Measurements from ENCODE around the gene MRPL19.
A peak's percentile ranks its signal among the peaks of the same experiment; 100 is the strongest.
"Not testable (repeated sequence)": the region's sequence is repeated elsewhere in the genome, so short reads cannot be mapped to it uniquely, and the experiment has no call there.

Gene MRPL19

DNA sequence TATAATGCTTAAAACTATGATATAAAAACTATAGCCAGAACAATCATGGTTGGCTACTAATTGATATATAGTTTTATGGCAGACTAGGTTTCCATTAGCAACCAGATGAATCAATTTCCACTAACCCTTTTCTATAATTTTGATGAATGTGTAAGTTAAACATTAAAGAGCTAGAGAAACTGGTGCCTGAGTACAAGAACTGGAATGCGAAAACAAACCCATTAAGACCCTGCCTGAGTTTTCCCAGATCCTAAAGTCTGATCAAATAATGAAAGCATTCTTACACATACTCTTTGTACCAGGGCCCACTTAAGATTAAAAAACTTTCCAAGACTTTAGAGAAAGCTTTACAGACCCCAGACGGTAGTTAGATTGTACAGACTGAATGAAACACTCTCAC, 21.3 kb downstream of the MRPL19 start:
- peak; percentile 70 for DNase-seq (ENCODE audit: low spot score)

DNA sequence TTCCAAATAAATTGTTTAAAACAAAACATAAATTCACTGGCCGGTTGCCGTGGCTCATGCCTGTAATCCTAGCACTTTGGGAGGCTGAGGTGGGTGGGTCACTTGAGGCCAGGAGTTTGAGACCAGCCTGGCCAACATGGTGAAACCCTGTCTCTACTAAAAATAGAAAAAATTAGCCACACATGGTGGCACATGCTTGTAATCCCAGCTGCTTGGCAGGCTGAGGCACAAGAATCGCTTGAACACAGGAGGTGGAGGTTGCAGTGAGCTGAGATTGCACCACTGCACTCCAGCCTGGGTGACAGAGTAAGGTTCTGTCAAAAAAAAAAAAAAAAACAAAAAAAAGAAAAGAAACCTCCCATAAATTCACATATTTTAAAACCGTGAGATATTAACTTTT, 28.8 kb downstream of the MRPL19 start:
- DNase-seq (ENCODE audit: low spot score): not testable (repeated sequence)

DNA sequence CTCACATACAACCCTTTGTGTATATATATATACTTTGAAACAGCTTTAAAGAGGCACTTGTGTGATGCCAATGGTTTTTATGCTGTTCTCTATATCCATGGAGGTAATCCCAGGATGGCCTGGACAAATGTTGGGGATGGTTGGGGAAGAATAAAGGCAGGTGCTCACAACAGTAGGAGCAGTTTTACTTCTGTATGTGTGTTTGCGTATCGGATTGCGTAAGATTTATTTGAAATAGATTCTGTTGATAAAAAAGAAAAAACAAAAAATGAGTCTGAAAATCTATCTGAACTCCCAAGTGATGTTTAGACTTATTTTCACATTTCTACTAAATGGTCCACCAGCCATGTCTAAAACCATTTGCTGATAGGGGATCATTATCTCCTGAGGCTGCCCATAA, 29.3 kb downstream of the MRPL19 start:
- DNase-seq (ENCODE audit: low spot score): no peak

DNA sequence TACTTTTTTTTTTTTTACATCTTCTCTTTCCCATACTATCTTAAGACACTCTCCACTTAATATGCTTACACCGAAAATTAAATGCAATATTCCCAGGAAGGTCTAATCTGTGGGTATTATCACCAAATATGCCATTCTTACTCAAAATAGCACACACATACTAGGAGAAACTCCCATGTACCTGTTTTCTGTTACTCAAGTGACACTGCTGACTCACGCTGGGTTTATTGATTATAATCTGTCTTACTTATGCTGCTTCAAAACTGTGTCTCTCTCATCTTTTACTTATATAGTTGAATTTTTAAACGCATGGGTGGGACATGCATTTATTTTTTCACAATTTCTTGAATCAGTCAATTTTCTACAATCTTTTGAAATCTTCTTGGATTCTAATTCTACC, 29.9 kb downstream of the MRPL19 start:
- no peak for DNase-seq (ENCODE audit: low spot score)

- DNase-seq (ENCODE audit: low spot score): no peak
Measured at GRCh38 chr2:75679556-75679955, 33.0 kb downstream of the MRPL19 start.

- no peak for DNase-seq (ENCODE audit: low spot score)
Measured at GRCh38 chr2:75680402-75680801, 33.8 kb downstream of the MRPL19 start.

DNA sequence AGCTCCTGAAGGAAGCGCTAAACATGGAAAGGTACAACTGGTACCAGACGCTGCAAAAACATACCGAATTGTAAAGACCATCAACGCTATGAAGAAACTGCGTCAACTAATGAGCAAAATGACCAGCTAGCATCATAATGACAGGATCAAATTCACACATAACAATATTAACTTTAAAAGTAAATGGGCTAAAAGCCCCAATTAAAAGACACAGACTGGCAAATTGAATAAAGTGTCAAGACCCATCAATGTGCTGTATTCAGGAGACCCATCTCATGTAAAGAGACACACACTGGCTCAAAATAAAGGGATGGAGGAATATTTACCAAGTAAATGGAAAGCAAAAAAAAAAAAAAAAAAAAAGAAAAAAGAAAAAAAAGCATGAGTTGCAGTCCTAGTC, 36.8 kb downstream of the MRPL19 start:
- not testable (repeated sequence) for DNase-seq (ENCODE audit: low spot score)

DNA sequence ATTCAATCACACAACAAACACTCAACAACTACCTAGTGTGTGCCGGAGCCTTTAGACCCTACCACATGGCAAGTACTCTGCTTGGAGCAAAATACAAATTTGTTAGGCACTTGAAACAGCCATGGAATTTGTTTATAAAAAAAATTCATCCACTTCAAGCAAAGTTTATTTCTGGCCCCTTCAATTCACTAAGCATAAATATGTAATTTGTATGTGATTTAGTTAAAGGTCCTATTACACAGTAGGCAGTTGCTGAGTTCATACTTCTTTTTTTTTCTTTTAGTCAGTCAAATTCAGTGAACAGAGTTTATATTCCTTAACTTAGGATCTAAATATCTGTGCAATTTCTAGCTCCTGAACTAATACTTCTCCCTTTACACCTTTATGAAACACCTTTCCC, 41.6 kb downstream of the MRPL19 start:
- no peak for DNase-seq (ENCODE audit: low spot score)

DNA sequence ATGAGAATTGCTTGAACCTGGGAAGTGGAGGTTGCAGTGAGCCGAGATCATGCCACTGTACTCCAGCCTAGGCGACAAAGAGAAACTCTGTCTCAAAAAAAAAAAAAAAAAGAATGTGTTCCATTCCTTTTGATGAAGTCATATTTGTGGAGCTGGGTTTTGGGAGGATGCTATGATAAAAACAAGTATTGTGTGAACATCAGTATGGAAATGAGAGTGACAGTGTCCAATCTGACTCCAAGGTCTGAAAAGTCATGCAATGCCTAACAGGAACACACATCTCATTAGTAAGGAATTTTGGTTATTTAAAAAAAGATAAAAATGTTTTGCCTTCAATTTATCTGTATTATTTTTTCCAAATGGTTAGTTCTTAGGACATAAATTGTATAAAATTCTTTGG, 52.3 kb downstream of the MRPL19 start:
- DNase-seq (ENCODE audit: low spot score): peak; percentile 20

DNA sequence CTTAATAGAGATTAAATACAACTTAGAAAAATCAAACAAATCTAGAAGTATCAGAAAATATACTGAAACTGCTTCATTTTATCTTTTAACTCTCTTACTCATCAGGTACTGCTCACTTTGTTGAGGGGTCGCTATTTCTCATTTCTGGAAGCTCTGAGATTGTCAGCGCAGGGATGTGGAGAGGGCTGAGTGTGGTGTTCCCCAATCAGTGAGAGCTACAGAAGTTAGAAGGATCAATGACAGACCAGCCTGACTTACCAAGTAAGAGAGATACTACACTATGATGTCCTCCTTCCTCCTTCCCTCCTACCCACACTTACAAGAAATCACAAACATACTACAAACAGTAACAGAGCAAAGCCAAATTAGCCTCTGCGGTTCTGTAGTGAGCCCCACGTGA, 56.0 kb downstream of the MRPL19 start:
- DNase-seq (ENCODE audit: low spot score): no peak

- DNase-seq (ENCODE audit: low spot score): no peak
Measured at GRCh38 chr2:75703589-75704287, 57.2 kb downstream of the MRPL19 start.

DNA sequence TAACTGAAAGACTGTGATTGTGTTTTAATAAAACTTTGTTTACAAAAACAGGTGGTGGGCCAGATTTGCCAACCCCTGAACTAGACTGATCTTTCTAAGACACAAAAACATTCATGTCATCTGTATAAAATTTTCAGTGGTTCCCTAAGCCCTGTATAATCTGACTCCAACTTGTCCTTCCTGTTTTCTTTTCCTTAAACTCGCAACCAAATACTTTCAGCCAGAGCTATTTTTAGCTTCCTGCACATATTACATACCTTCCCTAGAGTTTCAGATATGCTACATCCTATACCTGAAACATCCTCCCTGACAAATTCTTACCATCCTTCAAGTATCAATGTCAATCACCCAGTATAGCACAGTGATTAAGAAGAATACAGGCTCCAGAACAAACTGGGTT, 59.3 kb downstream of the MRPL19 start:
- DNase-seq (ENCODE audit: low spot score): peak; percentile 11

DNA sequence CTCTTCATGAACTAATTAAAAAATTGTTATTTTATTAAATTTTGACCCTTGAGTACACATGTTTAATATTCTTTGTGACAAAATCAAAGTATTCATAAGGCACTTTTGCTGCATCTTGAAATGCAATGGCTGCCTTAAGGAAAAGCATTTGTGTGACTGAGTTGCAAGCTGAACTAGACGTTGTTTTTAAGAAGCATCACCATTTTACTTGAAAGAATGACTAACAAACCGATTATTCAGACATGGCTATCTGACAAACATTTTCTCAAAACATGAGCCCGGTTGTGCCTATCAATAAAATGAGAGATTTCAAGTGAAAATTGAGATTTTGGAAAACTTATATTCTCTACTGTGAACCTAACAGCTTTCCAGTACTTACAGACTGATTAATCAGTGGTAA, 61.3 kb downstream of the MRPL19 start:
- DNase-seq (ENCODE audit: low spot score): no peak

DNA sequence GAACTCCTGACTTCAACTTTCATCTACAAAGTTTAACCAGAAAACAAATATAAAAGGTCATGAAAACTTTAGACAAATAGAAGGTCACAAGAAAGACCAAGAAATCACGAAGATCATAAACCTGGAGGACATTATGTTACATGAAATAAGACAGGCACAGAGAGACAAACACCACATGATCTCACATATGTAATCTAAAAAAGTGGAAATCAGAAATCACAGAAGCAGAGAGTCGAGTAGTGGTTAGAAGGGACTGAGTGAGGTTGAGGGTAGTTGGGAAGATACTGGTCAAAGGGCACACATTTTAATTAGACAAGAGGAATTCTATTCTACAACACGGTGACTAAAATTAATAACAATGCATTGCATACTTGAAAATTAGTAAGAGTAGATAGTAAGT, 62.7 kb downstream of the MRPL19 start:
- peak; percentile 9 for DNase-seq (ENCODE audit: low spot score)

DNA sequence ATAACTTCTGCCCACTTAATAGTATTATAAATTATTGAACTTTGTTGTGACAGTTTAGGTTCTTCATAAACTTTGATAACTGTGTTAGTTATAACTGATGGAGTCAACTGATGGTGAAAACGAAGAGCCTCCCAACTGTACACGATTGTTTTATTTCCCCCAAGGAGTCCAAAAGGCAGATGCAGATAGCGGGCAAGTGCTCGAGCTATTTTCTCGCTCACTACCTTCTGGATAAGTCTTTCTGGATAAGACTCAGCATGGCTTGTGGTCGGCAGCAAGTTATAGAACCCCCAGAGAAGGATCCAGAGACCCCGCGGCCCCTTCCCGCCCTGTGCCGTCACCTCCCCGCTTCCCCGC, 63.6 kb downstream of the MRPL19 start:
- DNase-seq (ENCODE audit: low spot score): no peak

GRCh38 chr2:75710577-75711253, 64.1 kb downstream of the MRPL19 start, which contains the start of gene GCFC2:
Gene GCFC2 (minus strand): TSS chr2:75710915. CDS start chr2:75710855, 60 bp downstream.
- peak; percentile 92 for DNase-seq (ENCODE audit: low spot score)

DNA sequence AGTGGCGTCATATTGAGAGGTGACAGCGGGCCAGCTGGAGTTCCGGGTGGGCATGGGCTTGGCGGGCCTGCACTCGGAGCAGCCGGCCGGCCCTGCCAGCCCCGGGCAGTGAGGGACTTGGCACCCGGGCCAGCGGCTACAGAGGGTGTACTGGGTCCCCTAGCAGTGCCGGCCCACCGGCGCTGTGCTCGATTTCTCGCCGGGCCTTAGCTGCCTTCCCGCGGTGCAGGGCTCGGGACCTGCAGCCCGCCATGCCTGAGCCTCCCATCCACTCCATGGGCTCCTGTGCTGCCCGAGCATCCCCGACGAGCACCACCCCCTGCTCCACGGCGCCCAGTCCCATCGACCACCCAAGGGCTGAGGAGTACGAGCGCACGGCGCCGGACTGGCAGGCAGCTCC, 65.0 kb downstream of the MRPL19 start:
- DNase-seq (ENCODE audit: low spot score): not testable (repeated sequence)

- DNase-seq (ENCODE audit: low spot score): no peak
Measured at GRCh38 chr2:75716406-75716805, 69.8 kb downstream of the MRPL19 start.

DNA sequence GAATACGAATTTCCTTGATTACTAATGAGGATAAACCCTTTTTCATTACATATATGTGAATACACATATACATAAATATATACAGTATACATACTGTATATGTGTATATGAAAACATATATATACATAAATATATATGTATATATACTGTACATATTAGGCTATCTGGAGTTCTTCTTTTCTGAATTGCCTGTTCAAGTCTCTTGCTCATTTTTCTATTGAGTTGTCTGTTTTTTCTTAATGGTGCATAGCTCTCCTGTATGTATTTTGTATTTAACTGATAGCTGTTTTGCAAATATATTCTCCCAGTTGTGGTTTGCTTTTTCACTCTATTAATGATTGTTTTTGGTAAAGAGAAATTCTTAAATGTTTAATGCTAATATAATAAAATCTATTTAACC, 73.0 kb downstream of the MRPL19 start:
- no peak for DNase-seq (ENCODE audit: low spot score)

- DNase-seq (ENCODE audit: low spot score): no peak
Measured at GRCh38 chr2:75720525-75720924, 73.9 kb downstream of the MRPL19 start.

GRCh38 chr2:75722687-75723086, 76.1 kb downstream of the MRPL19 start:
- DNase-seq (ENCODE audit: low spot score): no peak

DNA sequence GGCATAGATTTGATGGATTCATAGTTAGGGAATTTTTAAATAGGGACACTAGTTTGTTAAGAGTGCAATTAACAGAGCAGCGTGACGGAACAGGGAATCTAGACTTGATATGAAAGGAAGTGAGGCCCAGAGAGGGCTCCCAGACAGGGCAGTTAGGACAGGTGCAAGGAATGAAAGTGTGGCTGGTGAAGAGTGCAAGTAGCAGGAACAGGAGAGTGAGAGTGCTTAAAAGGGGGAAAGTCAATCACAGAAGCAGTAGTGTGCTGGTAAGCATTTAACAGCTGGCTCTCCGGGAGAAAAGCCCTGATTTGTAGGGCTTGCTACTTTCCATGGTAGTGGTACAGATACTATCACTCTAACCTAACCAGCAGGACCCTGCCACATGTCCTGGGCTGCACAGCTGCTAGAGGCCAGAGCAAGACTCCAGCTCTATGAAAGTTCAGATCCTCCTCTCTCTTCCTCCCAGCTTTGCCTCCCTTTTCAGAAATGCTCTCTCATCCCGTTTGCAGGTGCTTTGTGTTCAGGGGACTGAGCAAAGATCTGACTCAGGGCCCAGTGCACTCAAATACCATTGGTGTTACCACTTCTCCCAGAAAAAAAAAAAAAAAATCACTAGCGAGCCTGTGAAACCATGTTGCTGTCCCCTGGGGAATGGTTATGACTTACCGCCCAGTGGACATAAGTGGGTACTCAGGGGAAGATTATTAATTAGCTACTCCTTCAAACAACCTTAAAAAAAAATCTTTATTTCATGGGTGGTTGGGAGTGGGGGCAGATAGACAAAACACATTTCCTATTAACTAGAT, 82.2 kb downstream of the MRPL19 start:
- peak; percentile 13 for DNase-seq (ENCODE audit: low spot score)

DNA sequence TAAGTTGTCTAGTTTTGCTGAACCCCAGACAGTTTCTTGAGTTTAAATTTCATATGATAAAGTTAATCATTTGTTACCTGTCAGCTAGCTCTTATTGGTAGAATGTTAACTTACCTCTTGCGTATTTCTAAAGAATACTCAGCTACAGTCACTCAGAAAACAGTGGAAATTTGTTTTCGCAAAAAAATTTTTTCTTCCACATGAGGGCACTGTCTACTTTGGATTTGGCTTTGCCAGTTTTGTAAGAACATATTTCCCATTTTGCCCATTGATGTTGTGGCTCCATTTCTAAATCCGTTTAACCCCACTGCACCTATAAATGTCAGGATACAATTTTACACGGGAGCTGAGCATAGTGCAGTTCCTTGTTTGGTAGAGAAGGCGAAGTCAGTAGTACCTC, 83.3 kb downstream of the MRPL19 start:
- peak; percentile 25 for DNase-seq (ENCODE audit: low spot score)

All from kidney tubule cell (primary cell).